ENCODE data around the gene GPRC5B. TPM values are rescaled to one million over a fixed set of nuclear protein-coding genes. Genes with fewer than 3 reads are reported as not detected.

The GPRC5B gene
- total RNA-seq, 6 experiments from 2014 or later: 0.14 to 0.48 (median 0.29) TPM

- TF ChIP-seq, protein P1, sequence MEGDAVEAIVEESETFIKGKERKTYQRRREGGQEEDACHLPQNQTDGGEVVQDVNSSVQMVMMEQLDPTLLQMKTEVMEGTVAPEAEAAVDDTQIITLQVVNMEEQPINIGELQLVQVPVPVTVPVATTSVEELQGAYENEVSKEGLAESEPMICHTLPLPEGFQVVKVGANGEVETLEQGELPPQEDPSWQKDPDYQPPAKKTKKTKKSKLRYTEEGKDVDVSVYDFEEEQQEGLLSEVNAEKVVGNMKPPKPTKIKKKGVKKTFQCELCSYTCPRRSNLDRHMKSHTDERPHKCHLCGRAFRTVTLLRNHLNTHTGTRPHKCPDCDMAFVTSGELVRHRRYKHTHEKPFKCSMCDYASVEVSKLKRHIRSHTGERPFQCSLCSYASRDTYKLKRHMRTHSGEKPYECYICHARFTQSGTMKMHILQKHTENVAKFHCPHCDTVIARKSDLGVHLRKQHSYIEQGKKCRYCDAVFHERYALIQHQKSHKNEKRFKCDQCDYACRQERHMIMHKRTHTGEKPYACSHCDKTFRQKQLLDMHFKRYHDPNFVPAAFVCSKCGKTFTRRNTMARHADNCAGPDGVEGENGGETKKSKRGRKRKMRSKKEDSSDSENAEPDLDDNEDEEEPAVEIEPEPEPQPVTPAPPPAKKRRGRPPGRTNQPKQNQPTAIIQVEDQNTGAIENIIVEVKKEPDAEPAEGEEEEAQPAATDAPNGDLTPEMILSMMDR (IDR thresholded peaks at IDR 0.05): no peak
- Mint-ChIP-seq H3K27me3 (ENCODE audit: insufficient read depth) (no peaks in the 10 kb centered on the region; the same call in 1 of the 2 replicates), H3K36me3 (ENCODE audit: low read depth) (no peaks in the 10 kb centered on the region), H3K9me3 (no peaks in the 10 kb centered on the region; the same call in 1 of the 2 replicates), H3K4me3 (no peak overlapping the region), H3K27ac (no peak overlapping the region), H3K4me1 (ENCODE audit: low read depth) (no peaks in the 10 kb centered on the region)
- no peak for DNase-seq
Observed at GRCh38 chr16:19823322-19823721, 61.3 kb downstream of the GPRC5B start.

DNA sequence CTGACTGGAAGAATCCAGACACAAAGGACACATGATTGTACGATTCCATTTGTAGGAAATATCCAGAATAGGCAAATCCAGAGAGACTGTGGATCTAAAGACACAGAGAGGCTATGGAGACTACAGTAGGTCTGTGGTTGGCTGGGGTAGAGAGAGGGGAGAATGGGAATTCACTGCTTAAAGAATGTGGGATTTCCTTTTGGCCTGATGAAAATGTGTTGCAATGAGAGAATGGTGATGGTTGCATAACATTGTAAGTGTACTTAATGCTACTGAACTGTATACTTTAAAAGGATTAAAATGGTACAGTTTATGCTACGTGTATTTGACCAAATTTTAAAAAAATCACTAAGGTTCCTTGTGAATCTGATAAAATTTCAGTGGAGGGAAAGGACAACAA lies 62.1 kb downstream of the GPRC5B start:
- H3K4me1 Mint-ChIP-seq (ENCODE audit: low read depth): no peaks in the 10 kb centered on the region
- no peak overlapping the region for H3K4me3 Mint-ChIP-seq
- no peaks in the 10 kb centered on the region for H3K36me3 Mint-ChIP-seq (ENCODE audit: low read depth)
- no peak for DNase-seq
- H3K9me3 Mint-ChIP-seq: no peaks in the 10 kb centered on the region; the same call in 1 of the 2 replicates
- H3K27me3 Mint-ChIP-seq (ENCODE audit: insufficient read depth): no peaks in the 10 kb centered on the region
- TF ChIP-seq, protein P1 (IDR thresholded peaks at IDR 0.05): no peak
- H3K27ac Mint-ChIP-seq: no peak overlapping the region

GRCh38 chr16:19817875-19818274 lies 66.8 kb downstream of the GPRC5B start:
- Mint-ChIP-seq H3K4me3 (no peak overlapping the region), H3K36me3 (ENCODE audit: low read depth) (peaks cover 6% of the 10 kb centered on the region; the same call in 1 of the 2 replicates), H3K4me1 (ENCODE audit: low read depth) (no peaks in the 10 kb centered on the region), H3K27ac (no peak overlapping the region), H3K27me3 (ENCODE audit: insufficient read depth) (no peaks in the 10 kb centered on the region), H3K9me3 (no peaks in the 10 kb centered on the region; the same call in 1 of the 2 replicates)
- DNase-seq: no peak
- TF ChIP-seq, protein P1 (IDR thresholded peaks at IDR 0.05): no peak

GRCh38 chr16:19817122-19817521 lies 67.5 kb downstream of the GPRC5B start:
- no peak for DNase-seq
- Mint-ChIP-seq H3K9me3 (no peaks in the 10 kb centered on the region; the same call in 1 of the 2 replicates), H3K4me3 (no peak overlapping the region), H3K27me3 (ENCODE audit: insufficient read depth) (no peaks in the 10 kb centered on the region), H3K36me3 (ENCODE audit: low read depth) (peaks cover 7% of the 10 kb centered on the region; the same call in 1 of the 2 replicates), H3K27ac (no peak overlapping the region), H3K4me1 (ENCODE audit: low read depth) (peaks cover 4% of the 10 kb centered on the region; the same call in 1 of the 2 replicates)
- TF ChIP-seq, protein P1 (IDR thresholded peaks at IDR 0.05): no peak

GRCh38 chr16:19815418-19815817 lies 69.2 kb downstream of the GPRC5B start:
- H3K9me3 Mint-ChIP-seq: no peaks in the 10 kb centered on the region; the same call in 1 of the 2 replicates
- peaks cover 19% of the 10 kb centered on the region for H3K4me1 Mint-ChIP-seq (ENCODE audit: low read depth)
- no peak for DNase-seq
- H3K27ac Mint-ChIP-seq: no peak overlapping the region
- no peak overlapping the region for H3K4me3 Mint-ChIP-seq
- H3K36me3 Mint-ChIP-seq (ENCODE audit: low read depth): peaks cover 7% of the 10 kb centered on the region; the same call in 1 of the 2 replicates
- TF ChIP-seq, protein P1 (IDR thresholded peaks at IDR 0.05): no peak
- no peaks in the 10 kb centered on the region for H3K27me3 Mint-ChIP-seq (ENCODE audit: insufficient read depth)

All from HFFc6 (cell line).